ENCODE data around the gene HOXD4. TPM values are rescaled to one million over a fixed set of nuclear protein-coding genes. Genes with fewer than 3 reads are reported as not detected.

HOXD4 gene
- polyA plus RNA-seq, 2 donors: 0.61 to 1.0 TPM

DNA sequence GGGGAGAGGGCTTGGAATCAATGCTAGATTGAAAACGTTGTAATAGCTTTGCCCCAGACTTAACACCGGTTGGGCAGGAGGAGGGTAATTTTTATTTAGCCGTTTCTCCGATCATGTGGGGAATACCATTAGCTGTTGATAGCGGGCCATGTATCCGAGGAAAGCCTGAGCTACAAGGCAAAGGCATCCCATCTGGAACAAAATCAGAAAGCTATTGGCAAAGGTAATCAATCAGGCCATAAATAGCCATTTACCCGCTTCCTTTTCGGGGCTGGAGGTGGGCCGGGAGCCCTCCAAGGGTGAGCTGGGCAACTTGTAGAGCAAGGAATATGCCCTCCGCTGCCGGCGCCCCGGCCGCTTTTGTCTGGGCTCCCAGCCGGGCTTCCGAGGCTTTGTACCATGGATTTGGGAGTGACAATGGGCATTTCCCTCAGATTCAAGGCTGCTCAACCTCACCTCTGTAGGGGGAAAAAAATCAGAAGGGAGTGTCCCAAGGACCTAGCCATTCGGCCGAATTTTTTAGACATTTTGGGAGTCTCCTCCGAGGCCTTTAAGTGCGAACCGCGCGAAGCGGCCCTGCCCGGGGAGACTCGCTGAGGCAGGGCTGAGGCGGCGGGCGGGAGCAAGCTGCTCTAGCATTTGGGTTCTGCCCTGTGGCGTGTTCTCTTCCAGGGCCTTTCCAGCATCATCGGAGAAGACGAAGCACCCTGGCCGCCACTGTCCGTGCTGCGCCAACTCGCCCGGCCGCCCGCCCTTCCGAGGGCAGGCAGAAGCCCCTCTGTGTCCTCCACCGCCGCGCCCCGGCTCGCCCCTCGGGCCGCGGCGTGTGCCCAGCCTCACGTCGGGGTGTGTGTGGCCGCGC lies 29.9 kb upstream of the HOXD4 start:
- Histone ChIP-seq H3K27ac (ENCODE audit: low read depth in 2 of 2, low read length in 1 of 2) (peak overlapping the region in 1 of 2 donors; percentile 17), H3K27me3 (ENCODE audit: control insufficient read depth in 1 of 2, insufficient read depth in 2 of 2, low read length in 2 of 2) (peaks cover 12 to 72% of the 10 kb centered on the region in 2 donors), H3K4me3 (ENCODE audit: low read depth in 1 of 2, low read length in 2 of 2) (peak overlapping the region in 1 of 2 donors; percentile 34), H3K36me3 (ENCODE audit: control insufficient read depth in 2 of 2, insufficient read depth in 2 of 2, low read length in 1 of 2) (no peaks in the 10 kb centered on the region), H3K9me3 (ENCODE audit: control insufficient read depth in 2 of 2, insufficient read depth in 1 of 2, low read depth in 1 of 2, low read length in 1 of 2) (peaks cover 7 to 11% of the 10 kb centered on the region in 2 donors), H3K4me1 (ENCODE audit: control insufficient read depth in 2 of 2, insufficient read depth in 2 of 2, low read length in 1 of 2) (peaks cover 0 to 6% of the 10 kb centered on the region in 2 donors)
- 17% methylated on average over 49 to 53 of the region's 53 CpGs for WGBS, 2 donors

DNA sequence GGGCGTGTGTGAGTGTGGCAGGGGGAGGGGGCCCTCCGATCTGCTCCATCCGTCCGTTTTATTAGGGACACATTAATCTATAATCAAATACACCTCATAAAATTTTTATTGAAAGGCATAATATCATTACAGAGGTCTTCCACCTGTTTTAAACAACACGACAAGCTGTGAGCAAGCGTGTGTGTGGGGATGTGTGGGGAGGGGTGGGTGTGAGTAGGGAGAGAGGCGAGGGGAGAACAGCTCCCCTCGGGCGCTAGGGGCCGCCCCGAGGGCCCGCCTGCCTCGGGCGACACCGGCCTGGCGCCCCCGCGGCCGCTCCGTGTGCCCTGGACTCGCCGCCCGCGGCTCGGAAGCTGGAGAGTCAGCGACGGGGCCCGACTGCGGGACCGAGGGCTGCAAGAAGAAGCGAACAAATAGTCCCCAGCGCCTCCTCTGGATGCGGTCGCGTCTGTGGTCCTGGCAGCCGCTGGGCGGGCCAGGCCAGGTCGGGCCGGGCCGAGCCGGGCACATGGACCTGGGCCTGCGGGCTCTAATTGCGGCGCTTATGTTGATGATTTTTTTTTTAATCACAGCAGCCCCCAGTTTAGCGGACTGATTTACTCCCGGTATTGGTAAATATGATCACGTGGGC lies 29.2 kb upstream of the HOXD4 start:
- Histone ChIP-seq H3K27ac (ENCODE audit: low read depth in 2 of 2, low read length in 1 of 2) (peak overlapping the region in 1 of 2 donors; percentile 22), H3K36me3 (ENCODE audit: control insufficient read depth in 2 of 2, insufficient read depth in 2 of 2, low read length in 1 of 2) (no peaks in the 10 kb centered on the region), H3K4me3 (ENCODE audit: low read depth in 1 of 2, low read length in 2 of 2) (peak overlapping the region; percentile 34 to 36), H3K27me3 (ENCODE audit: control insufficient read depth in 1 of 2, insufficient read depth in 2 of 2, low read length in 2 of 2) (peaks cover 15 to 72% of the 10 kb centered on the region in 2 donors), H3K9me3 (ENCODE audit: control insufficient read depth in 2 of 2, insufficient read depth in 1 of 2, low read depth in 1 of 2, low read length in 1 of 2) (peaks cover 6 to 7% of the 10 kb centered on the region in 2 donors), H3K4me1 (ENCODE audit: control insufficient read depth in 2 of 2, insufficient read depth in 2 of 2, low read length in 1 of 2) (peaks cover 0 to 6% of the 10 kb centered on the region in 2 donors)
- 8 to 9% methylated on average over 34 to 47 of the region's 47 CpGs for WGBS, 2 donors

DNA sequence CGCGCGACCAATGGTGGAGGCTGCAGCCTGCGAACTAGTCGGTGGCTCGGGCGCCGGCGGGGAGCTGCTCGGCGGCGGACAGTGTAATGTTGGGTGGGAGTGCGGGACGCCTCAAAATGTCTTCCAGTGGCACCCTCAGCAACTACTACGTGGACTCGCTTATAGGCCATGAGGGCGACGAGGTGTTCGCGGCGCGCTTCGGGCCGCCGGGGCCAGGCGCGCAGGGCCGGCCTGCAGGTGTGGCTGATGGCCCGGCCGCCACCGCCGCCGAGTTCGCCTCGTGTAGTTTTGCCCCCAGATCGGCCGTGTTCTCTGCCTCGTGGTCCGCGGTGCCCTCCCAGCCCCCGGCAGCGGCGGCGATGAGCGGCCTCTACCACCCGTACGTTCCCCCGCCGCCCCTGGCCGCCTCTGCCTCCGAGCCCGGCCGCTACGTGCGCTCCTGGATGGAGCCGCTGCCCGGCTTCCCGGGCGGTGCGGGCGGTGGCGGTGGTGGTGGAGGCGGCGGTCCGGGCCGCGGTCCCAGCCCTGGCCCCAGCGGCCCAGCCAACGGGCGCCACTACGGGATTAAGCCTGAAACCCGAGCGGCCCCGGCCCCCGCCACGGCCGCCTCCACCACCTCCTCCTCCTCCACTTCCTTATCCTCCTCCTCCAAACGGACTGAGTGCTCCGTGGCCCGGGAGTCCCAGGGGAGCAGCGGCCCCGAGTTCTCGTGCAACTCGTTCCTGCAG lies 28.5 kb upstream of the HOXD4 start, which contains the start of gene HOXD9:
Gene HOXD9, plus strand, starts transcription at position 37 of the 728 bp plus-strand sequence. Its CDS starts 50 bp downstream, at position 87.
- H3K36me3 ChIP-seq (ENCODE audit: control insufficient read depth in 2 of 2, insufficient read depth in 2 of 2, low read length in 1 of 2): no peaks in the 10 kb centered on the region
- H3K27me3 ChIP-seq (ENCODE audit: control insufficient read depth in 1 of 2, insufficient read depth in 2 of 2, low read length in 2 of 2): peaks cover 15 to 65% of the 10 kb centered on the region in 2 donors
- WGBS, 2 donors: 3 to 7% methylated on average over 80 to 84 of the region's 84 CpGs
- peaks cover 0 to 6% of the 10 kb centered on the region in 2 donors for H3K4me1 ChIP-seq (ENCODE audit: control insufficient read depth in 2 of 2, insufficient read depth in 2 of 2, low read length in 1 of 2)
- peaks cover 2 to 7% of the 10 kb centered on the region in 2 donors for H3K9me3 ChIP-seq (ENCODE audit: control insufficient read depth in 2 of 2, insufficient read depth in 1 of 2, low read depth in 1 of 2, low read length in 1 of 2)
- H3K27ac ChIP-seq (ENCODE audit: low read depth in 2 of 2, low read length in 1 of 2): peak within 1 kb of the TSS; percentile 17 to 22
- H3K4me3 ChIP-seq (ENCODE audit: low read depth in 1 of 2, low read length in 2 of 2): peak within 1 kb of the TSS; percentile 34 to 36

DNA sequence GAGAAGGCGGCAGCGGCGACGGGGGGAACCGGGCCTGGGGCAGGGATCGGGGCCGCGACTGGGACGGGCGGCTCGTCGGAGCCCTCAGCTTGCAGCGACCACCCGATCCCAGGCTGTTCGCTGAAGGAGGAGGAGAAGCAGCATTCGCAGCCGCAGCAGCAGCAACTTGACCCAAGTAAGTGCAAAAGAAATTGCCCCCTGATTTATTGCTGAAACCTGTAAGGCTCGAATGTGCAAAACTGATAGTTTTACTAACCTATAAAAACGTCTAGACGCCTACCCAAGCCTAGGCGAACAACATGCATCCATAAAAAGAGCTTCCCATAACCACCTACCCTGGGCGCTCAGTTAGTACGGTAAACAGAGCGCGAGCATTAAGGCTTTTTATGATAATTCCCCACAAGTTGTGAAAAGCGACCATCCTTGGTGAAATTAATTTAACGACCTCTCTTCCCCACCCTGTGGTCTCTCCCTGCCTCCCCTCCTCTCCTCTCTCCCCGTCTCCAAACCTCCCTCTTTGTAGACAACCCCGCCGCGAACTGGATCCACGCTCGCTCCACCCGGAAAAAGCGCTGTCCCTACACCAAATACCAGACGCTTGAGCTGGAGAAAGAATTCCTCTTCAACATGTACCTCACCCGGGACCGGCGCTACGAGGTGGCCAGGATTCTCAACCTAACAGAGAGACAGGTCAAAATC lies 27.8 kb upstream of the HOXD4 start:
- H3K9me3 ChIP-seq (ENCODE audit: control insufficient read depth in 2 of 2, insufficient read depth in 1 of 2, low read depth in 1 of 2, low read length in 1 of 2): peaks cover 5 to 7% of the 10 kb centered on the region in 2 donors
- peaks cover 11 to 58% of the 10 kb centered on the region in 2 donors for H3K27me3 ChIP-seq (ENCODE audit: control insufficient read depth in 1 of 2, insufficient read depth in 2 of 2, low read length in 2 of 2)
- peak overlapping the region; percentile 34 to 36 for H3K4me3 ChIP-seq (ENCODE audit: low read depth in 1 of 2, low read length in 2 of 2)
- H3K4me1 ChIP-seq (ENCODE audit: control insufficient read depth in 2 of 2, insufficient read depth in 2 of 2, low read length in 1 of 2): peaks cover 0 to 6% of the 10 kb centered on the region in 2 donors
- H3K36me3 ChIP-seq (ENCODE audit: control insufficient read depth in 2 of 2, insufficient read depth in 2 of 2, low read length in 1 of 2): no peaks in the 10 kb centered on the region
- H3K27ac ChIP-seq (ENCODE audit: low read depth in 2 of 2, low read length in 1 of 2): no peak overlapping the region
- 9% methylated on average over 40 of the region's 40 CpGs for WGBS, 2 donors

DNA sequence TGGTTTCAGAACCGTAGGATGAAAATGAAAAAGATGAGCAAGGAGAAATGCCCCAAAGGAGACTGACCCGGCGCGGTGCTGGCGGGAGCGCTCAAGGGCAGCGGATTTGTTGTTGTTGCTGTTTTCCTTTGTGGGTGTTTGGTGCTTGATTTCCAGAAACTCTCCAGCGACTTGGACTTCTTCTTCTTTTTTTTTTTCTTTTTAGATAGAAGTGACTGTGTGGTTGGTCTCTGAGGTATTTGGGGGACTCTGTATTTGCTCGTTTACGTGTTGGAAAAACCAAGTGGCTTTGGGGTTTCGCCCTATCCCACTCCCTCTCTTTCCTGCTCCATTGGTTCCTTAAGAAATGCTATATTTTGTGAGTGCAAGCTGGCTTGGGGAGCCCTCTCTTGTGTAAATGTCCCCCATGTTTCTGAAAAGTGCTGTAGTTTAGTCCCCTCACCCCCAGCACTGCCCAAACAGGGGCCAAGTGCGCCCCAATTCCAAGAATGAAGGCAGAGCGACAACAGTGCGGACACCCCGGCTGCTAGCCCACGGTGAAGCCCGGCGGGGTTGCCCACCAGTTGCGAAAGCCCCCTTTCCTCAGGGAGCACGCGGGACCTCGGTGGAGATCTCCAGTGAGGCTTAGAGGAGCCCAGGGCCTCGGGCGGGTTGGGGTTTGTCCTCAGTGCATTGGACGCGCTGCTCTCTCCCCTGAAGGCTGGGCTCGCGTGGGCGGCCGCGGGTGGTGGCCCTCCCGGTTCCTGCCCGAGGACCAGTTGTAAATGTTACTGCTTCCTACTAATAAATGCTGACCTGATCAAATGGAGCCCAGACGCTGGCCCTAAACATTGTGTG lies 27.0 kb upstream of the HOXD4 start:
- H3K4me3 ChIP-seq (ENCODE audit: low read depth in 1 of 2, low read length in 2 of 2): peak overlapping the region in 1 of 2 donors; percentile 20
- 15 to 16% methylated on average over 34 of the region's 34 CpGs for WGBS, 2 donors
- no peaks in the 10 kb centered on the region for H3K36me3 ChIP-seq (ENCODE audit: control insufficient read depth in 2 of 2, insufficient read depth in 2 of 2, low read length in 1 of 2)
- H3K27me3 ChIP-seq (ENCODE audit: control insufficient read depth in 1 of 2, insufficient read depth in 2 of 2, low read length in 2 of 2): peaks cover 11 to 60% of the 10 kb centered on the region in 2 donors
- peaks cover 1 to 8% of the 10 kb centered on the region in 2 donors for H3K4me1 ChIP-seq (ENCODE audit: control insufficient read depth in 2 of 2, insufficient read depth in 2 of 2, low read length in 1 of 2)
- H3K9me3 ChIP-seq (ENCODE audit: control insufficient read depth in 2 of 2, insufficient read depth in 1 of 2, low read depth in 1 of 2, low read length in 1 of 2): peaks cover 5 to 7% of the 10 kb centered on the region in 2 donors
- H3K27ac ChIP-seq (ENCODE audit: low read depth in 2 of 2, low read length in 1 of 2): peak overlapping the region in 1 of 2 donors; percentile 6

DNA sequence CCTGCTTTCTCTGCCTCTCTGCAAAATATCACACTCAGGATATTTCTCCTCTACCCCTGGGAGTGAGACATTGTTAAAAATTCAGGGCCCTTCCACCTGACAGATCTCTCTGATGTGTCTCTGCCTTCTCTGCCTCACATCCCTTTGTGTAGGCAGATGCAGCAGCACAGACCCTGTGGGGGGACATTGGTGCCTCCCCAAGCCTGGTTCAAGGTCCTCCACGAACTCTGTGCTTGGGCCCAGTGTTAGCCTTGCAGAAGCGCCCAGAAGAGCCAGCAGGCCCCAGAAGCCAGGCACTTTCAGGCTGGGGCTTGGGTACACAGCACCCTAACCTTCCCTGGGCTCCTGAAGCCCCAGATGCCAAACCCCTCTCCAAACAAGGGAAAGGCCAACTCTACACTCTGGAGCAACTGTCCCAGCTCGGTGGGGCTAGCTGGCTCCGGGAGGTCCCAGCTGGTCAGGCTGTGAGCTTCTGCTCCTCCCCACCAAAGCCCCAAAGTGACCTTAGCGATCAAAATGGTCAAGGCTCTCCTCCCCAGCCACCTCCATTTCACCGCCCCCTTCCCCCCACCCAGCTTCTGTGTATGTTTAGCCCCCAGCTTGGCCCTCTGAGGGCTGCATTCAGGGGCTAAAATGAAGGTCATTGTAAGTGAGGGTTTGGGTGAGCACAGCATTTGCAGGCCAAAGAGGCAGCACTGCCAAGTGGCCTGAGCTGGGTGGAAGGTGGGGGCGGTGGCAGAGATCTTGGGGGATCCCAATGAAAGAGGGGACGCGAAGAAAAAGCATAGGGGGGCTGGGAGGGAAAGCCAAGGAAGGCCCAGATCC lies 26.2 kb upstream of the HOXD4 start:
- H3K27ac ChIP-seq (ENCODE audit: low read depth in 2 of 2, low read length in 1 of 2): peak overlapping the region in 1 of 2 donors; percentile 6
- H3K9me3 ChIP-seq (ENCODE audit: control insufficient read depth in 2 of 2, insufficient read depth in 1 of 2, low read depth in 1 of 2, low read length in 1 of 2): peaks cover 5 to 7% of the 10 kb centered on the region in 2 donors
- H3K4me1 ChIP-seq (ENCODE audit: control insufficient read depth in 2 of 2, insufficient read depth in 2 of 2, low read length in 1 of 2): peaks cover 4 to 9% of the 10 kb centered on the region in 2 donors
- no peak overlapping the region for H3K4me3 ChIP-seq (ENCODE audit: low read depth in 1 of 2, low read length in 2 of 2)
- H3K27me3 ChIP-seq (ENCODE audit: control insufficient read depth in 1 of 2, insufficient read depth in 2 of 2, low read length in 2 of 2): peaks cover 11 to 60% of the 10 kb centered on the region in 2 donors
- no peaks in the 10 kb centered on the region for H3K36me3 ChIP-seq (ENCODE audit: control insufficient read depth in 2 of 2, insufficient read depth in 2 of 2, low read length in 1 of 2)
- WGBS, 2 donors: 23 to 40% methylated on average over 9 of the region's 9 CpGs

DNA sequence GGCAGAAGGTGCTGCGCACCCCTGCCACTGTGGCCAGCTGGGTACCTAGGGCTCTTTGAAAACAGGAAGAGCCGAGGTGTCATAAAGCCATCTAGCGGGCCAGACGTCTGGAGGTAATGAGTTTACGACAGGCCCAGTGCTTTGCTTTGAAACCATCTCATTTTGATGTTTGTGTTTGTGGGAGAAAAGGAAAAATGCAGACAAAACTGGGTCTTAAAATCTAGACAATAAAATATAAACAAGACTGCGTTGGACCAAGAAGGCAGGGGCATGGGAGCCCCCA lies 25.6 kb upstream of the HOXD4 start:
- Histone ChIP-seq H3K36me3 (ENCODE audit: control insufficient read depth in 2 of 2, insufficient read depth in 2 of 2, low read length in 1 of 2) (no peaks in the 10 kb centered on the region), H3K27ac (ENCODE audit: low read depth in 2 of 2, low read length in 1 of 2) (no peak overlapping the region), H3K27me3 (ENCODE audit: control insufficient read depth in 1 of 2, insufficient read depth in 2 of 2, low read length in 2 of 2) (peaks cover 11 to 60% of the 10 kb centered on the region in 2 donors), H3K4me1 (ENCODE audit: control insufficient read depth in 2 of 2, insufficient read depth in 2 of 2, low read length in 1 of 2) (peaks cover 4 to 12% of the 10 kb centered on the region in 2 donors), H3K4me3 (ENCODE audit: low read depth in 1 of 2, low read length in 2 of 2) (no peak overlapping the region), H3K9me3 (ENCODE audit: control insufficient read depth in 2 of 2, insufficient read depth in 1 of 2, low read depth in 1 of 2, low read length in 1 of 2) (peaks cover 5 to 7% of the 10 kb centered on the region in 2 donors)
- WGBS, 2 donors: 23 to 32% methylated on average over 6 of the region's 6 CpGs

All from esophagus (tissue), 2 donors.